HG03575 (cell line): ENCODE data around the gene HABP4.
A peak's percentile ranks its signal among the peaks of the same experiment; 100 is the strongest.

Experiments
- ATAC-seq: cut with Tn5 transposase; IDR thresholded peaks from one replicate; pipeline ENCODE4 v1.9.1; 2021; ENCODE audit not compliant: unreplicated experiment, insufficient number of reproducible peaks, low FRiP score; ENCODE audit errors: extremely low read depth

The HABP4 gene

GRCh38 chr9:96462541-96462940 is 12.6 kb downstream of the HABP4 start:
- ATAC-seq, result no peak

DNA sequence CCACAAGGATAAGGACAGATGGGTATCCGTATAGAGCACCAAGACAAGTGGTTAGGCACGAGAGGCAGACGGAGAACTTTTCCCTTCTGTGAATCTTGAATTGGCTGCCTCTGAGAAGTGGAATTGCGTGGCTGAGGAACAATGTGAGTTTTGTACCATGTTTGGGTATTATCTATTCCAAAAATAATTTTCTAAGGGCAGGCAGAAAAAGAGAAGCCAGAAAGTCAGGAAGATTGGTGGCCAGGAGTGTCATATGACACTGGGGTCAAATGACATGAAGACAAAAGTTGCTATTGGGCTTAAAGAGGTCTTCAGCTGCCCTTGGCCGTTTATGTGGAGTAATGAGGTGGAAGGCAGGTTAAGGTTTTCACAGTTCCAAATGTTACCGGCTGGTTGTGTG is 14.5 kb downstream of the HABP4 start:
- no peak for ATAC-seq

DNA sequence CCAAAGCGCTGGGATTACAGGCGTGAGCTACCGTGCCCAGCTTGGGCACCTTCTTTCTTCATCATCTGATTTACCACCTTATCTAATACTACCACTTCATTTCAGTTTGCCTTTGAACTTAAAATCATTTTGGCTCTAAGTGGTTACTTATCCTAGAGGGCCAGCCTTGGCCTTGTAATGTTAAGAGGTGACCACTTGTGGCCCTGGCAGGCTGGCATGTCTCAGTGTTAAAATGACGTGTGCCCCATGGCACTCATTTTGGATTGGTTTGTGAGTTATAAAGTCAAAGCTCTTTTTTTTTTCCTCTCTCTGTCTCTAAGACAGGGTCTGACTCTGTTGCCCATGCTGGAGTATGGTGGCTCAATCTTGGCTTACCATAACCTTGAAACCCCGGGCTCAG is 17.8 kb downstream of the HABP4 start:
- ATAC-seq, result no peak

GRCh38 chr9:96476013-96476412 is 26.0 kb downstream of the HABP4 start:
- ATAC-seq, result no peak

DNA sequence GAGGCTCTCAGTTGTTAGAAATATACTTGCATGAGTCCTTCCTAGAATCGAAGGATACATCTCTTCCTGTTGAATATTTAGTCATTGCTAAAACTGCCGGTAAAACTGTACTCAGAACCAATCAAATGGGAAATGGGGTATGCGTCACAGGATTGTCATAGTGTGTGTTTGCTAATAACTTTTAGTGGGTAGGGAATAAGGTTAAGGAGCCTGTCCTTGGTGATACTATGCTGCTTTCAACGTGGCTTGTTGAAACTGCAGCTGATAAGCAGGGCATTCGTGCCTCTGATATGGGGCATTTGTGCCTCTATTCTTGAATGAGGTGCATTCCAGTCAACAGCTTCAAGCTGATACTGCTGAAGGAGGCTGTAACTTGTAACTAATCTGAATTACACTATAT is 26.6 kb downstream of the HABP4 start:
- no peak for ATAC-seq

DNA sequence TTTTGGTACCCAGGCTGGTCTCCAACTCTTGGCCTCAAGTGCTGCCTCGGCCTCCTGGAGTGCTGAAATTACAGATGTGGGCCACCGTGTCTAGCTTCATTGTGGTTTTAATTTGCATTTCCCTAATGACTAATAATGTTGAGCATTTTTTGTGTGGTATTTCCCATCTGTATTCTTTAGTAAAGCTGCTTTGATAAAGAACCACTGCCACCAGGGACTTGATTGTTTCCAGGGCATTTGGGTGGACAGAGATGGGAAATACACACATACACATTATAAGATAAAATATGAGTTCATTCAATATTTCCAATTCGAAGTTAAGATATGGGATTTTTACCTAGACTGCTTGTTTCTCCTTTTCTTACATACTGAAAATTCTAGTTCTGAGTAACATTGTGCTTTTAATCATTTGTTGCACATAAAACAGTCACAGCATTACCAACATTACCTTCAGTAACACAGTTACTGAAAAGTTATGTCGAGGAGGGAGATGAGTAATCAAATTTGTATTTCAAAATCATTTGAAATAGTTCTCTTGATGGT is 28.9 kb downstream of the HABP4 start:
- no peak for ATAC-seq

DNA sequence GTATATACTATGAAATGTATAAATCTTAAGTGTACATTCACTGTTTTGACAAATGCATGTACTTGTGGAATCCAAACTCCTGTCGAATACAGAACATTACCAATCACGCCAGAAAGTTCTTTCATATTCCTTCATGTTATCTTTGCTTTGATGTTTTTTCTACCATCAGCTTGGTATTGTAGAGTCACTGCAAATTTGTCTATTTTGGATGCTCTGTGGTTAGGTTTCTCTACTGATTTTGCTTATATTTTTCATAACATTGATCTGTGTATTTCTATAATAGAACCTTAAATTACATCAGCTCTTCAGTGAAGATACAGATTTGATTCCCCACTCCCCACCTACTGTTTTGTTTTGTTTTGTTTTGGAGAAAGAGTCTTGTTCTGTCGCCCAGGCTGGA is 30.8 kb downstream of the HABP4 start:
- no peak for ATAC-seq

- ATAC-seq, result no peak
Observed at GRCh38 chr9:96482476-96482875, 32.5 kb downstream of the HABP4 start.

DNA sequence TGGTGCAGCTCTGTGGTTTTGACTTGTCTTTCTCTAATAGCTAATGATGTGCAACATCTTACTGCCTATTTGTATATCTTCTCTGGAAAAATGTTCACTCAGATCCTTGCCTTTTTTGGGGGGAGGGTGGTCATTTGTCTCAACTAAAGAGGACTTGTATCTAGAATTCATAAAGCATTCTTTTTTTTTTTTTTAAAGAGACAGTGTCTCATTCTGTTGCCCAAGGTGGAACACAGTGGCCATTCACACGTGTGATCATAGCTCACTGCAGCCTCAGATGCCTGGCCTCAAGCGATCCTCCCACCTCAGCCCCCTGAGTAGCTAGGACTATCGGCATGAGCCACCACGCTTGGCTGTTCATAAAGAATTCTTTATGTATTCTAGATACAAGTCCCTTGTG is 33.2 kb downstream of the HABP4 start:
- ATAC-seq, result no peak

DNA sequence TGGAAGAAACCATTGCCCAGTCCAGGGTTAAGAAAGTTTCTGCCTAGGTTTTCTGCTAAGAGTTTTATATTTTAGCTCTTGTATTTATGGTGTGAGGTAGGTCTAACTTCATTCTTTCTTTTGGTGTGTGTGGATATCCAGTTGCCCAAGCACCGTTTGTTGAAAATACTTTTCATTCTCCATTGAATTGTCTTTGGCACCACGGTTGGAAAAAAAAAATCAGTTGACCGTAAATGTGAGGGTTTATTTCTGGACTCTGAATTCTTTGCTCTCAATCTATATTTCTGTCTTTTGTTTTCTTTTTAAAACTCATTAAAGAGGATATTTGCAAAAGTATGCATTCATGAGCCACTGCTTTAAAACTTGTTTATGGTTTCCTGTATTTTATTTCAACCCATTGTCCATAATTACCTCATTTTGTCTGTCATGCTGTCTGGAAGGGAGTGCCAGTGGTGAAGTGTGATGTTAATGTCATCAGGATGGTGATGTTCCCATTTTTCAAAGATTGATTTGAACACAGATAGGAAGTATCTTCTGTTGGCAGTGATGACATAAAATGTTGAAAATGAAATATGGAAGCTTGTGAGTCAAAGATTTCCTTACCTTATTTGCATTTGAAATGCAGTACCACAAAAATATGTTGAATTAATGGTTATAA is 33.9 kb downstream of the HABP4 start:
- no peak for ATAC-seq

DNA sequence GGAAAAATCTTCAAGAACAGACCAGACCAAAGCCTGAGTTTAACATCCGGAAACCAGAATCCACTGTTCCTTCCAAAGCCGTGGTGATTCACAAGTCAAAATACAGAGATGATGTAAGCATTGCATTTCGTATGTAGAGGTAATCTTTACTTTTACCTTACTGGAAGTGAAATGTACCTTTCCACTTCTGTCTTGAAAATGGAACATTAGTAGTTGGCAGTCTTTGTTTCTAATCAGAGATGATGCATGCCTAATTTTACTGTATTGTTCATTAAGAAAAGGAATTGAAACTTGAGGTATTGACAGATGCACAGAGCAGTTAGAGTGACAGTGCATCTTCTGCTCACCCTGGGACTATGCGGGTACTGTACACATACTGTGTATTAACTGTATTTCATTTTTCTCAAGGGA is 34.6 kb downstream of the HABP4 start:
- ATAC-seq, result peak; percentile 68

DNA sequence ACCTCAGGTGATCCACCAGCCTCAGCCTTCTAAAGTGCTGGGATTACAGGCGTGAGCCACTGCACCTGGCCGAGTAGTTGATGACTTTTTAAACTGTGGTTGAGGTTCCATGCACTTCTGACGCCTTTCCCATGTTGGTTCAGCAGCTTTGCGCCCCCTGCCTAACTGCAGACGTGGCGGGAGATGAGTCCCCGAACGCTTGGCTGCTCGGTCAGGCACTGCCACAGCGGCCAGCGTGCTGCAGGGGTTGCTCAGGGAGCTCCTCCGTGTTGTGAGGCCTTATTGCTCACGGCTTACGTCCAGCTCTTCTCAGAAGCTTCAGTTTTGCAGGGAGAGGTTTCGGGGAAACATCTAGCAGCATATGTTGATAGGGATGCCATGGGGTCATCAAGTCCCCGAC is 35.3 kb downstream of the HABP4 start:
- ATAC-seq, result no peak

- ATAC-seq, result no peak
Observed at GRCh38 chr9:96486386-96487028, 36.5 kb downstream of the HABP4 start.

DNA sequence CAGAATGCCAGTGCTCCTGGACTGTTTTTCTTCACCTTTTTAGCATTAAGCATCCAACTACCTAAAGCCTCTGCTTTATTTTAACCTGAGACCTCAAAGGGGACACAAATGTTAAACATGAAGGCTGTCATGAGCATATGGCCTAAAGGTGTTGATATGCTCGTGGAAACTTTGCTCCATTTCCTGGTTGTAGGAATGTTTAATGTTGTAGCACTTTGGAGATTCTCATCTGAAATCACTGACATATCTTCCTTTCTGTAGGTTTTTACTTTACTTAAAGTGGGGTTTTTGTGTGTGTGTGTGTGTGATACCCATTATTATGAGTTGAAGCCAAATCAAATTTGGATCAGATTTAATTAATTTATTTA is 37.0 kb downstream of the HABP4 start:
- no peak for ATAC-seq

DNA sequence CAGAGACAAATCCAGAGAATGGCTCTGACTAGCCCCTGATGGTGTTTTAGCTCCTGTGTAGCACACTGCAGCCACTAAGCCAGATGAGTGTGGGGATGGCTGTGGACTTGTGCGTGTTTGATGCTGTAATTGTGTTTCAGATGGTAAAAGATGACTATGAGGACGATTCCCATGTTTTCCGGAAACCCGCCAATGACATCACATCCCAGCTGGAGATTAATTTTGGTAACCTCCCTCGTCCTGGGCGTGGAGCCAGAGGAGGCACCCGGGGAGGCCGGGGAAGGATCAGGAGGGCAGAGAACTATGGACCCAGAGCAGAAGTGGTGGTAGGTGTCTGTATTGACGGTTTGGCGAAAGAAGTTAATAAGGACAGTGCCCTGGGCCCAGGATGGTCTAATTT is 38.0 kb downstream of the HABP4 start:
- no peak for ATAC-seq

DNA sequence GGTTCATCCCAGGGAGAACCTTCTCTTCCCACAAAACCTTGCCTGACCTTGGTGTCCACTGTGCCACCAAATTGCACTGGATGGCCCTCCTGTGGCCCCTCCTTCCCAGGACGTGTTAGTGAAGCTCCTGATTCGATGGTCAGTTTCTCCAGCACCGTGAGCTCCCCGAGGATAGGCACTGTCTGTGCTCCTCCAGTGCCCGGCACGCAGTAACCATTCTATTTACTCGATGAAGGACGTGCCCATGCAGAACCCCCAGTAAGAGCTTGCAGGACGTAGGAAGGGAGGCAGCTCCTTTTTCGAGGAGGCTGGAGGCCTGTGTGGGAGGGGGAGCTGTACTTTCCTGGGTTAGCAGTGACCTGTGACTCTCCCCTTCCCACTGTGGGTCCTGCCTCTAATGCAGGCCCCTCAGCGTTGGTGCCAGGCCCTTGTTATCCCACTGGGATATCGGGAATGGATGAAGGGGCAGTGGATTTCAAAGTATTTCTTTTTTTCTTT is 39.6 kb downstream of the HABP4 start:
- no peak for ATAC-seq

DNA sequence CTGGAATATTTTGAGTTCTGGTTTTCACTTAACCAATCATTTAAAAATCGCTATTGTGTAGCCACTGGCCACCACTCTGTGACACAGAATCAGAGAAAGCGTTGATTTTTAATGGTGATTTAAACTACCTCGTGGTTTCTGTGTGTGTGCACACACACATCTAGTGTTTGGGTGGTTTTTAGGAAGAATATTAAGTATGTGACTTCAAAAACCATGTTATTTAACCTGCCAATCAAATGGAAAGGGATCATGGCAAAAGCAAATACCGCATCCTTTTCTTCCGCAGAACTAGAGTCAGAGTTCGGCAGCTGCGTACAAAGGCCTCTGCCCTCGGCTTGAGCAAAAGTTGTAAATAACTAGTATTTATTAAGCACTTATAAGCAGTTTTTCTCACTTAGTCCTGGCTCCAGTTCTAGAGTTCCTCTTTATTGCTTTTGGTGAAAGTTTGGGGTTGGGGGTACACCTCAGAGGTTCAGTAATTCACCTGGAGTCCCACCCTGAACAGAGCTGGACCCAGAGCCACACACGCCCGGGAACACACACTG is 40.6 kb downstream of the HABP4 start:
- no peak for ATAC-seq

DNA sequence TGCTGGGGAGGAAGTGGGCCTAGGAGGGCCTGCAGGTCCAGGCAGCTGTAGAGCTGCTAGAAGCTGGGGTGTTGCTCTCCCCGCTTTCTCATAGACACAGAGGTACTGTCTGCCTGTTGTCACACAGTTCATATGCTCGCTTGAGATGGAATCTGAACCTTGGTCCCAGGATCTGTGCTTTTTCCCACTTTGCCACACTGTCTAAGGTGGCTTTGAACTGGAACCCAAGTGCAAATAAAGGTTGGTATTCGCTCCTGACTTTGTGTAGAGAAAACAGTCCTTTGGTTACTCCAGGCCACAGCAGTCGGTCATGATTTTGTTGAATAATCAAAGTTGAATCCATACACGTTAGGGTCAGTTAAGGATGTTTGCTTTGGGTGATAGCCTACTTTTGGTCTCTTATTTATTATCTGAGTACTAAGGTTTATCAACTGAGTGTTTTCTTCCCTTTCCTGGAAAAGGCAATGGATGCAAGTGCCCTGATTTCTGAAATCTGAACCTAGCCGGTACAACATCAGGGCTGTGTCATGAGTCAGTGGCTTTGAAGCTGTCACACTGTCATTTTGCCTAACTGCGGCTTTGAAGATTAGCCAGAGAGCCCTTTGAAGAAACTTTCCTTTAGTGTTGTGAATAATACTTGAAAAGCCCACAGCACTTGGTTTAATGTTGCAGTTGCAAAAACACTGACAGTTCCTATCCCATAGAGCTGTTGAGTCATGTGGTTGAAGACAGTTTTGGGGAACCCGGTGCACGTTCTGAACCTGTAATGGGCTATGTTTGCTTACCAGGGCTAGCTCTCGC is 41.3 kb downstream of the HABP4 start:
- ATAC-seq, result no peak

- ATAC-seq, result no peak
Observed at GRCh38 chr9:96491880-96492525, 42.0 kb downstream of the HABP4 start.
